PC-9 (cell line): ENCODE results near the gene DUSP21. TPM values are rescaled to one million over a fixed set of nuclear protein-coding genes. Genes with fewer than 3 reads are reported as not detected.

Experiments used
- BruUV-seq: library from RNA; stranded (reverse); fragments of 400-500 nt; replicated peaks from 2 replicates; lab custom pipeline; 2021; lab: Mats Ljungman, UMichigan
- CTCF ChIA-PET: fragments of 300-600 bp; sonication (Branson Sonifier 250); formaldehyde crosslinking; loops from one replicate; lab custom pipeline; 2022; ENCODE audit warnings: antibody characterized with exemption; lab: Charles Lee
- POLR2A ChIA-PET: fragments of 300-600 bp; sonication (Branson Sonifier 250); formaldehyde crosslinking; loops from one replicate; lab custom pipeline; 2022; ENCODE audit warnings: antibody characterized with exemption; ENCODE audit not compliant: unreplicated experiment; lab: Charles Lee
- DNase-seq, 2 experiments: peaks; one replicate each; pipeline versions ENCODE4 v3.0.0 to v3.0.0-alpha.2; 2015 to 2022; ENCODE audit warnings: mixed read lengths in 1 of 2
- H2AFZ ChIP-seq: fragments of 200-600 bp; sonication (generic); 2 replicates; pipeline ENCODE4 v1.8.1; 2017; ENCODE audit warnings: antibody characterized with exemption
- H3F3A ChIP-seq: fragments of 200-600 bp; sonication (generic); 2 replicates; pipeline ENCODE4 v1.8.1; 2017; ENCODE audit warnings: antibody characterized with exemption, mild to moderate bottlenecking, low read depth; ENCODE audit not compliant: insufficient read depth
- H3K27ac ChIP-seq: fragments of 200-600 bp; sonication (generic); 2 replicates; pipeline ENCODE4 v1.6.1; 2016; ENCODE audit warnings: mixed run types
- H3K27me3 ChIP-seq: fragments of 200-600 bp; sonication (generic); 2 replicates; pipeline ENCODE4 v1.6.1; 2016; ENCODE audit warnings: low read depth, mixed run types; ENCODE audit not compliant: insufficient read depth
- H3K36me3 ChIP-seq: fragments of 200-600 bp; sonication (generic); 2 replicates; pipeline ENCODE4 v1.6.1; 2016; ENCODE audit warnings: low read depth, mixed run types
- H3K4me1 ChIP-seq: fragments of 200-600 bp; sonication (generic); replicated peaks from 2 replicates; pipeline ENCODE4 v1.6.1; 2016; ENCODE audit warnings: mixed run types; ENCODE audit not compliant: insufficient read depth
- H3K4me2 ChIP-seq: fragments of 200-600 bp; sonication (generic); 2 replicates; pipeline ENCODE4 v1.6.1; 2017; ENCODE audit warnings: mixed run types
- H3K4me3 ChIP-seq: fragments of 200-600 bp; sonication (generic); 2 replicates; pipeline ENCODE4 v1.6.1; 2016; ENCODE audit warnings: mixed run types
- H3K79me2 ChIP-seq: fragments of 200-600 bp; sonication (generic); 2 replicates; pipeline ENCODE4 v1.6.1; 2017; ENCODE audit warnings: low read depth, mixed run types
- H3K9me2 ChIP-seq: fragments of 200-600 bp; sonication (generic); 2 replicates; pipeline ENCODE4 v1.8.1; 2017; ENCODE audit warnings: mild to moderate bottlenecking; ENCODE audit not compliant: insufficient read depth
- H3K9me3 ChIP-seq: fragments of 200-600 bp; sonication (generic); 2 replicates; pipeline ENCODE4 v1.8.1; 2016; ENCODE audit warnings: low read depth; ENCODE audit not compliant: insufficient read depth
- H4K20me1 ChIP-seq: fragments of 200-600 bp; sonication (generic); 2 replicates; pipeline ENCODE4 v1.8.1; 2017; ENCODE audit not compliant: insufficient read depth
- CTCF ChIP-seq: fragments of 200-600 bp; sonication (generic); conservative IDR thresholded peaks from 2 replicates; pipeline ENCODE4 v1.6.1; 2017; ENCODE audit warnings: mixed run types, antibody characterized with exemption, mild to moderate bottlenecking, moderate library complexity
- EZH2 ChIP-seq: fragments of 200-600 bp; sonication (generic); IDR thresholded peaks from 2 replicates; pipeline ENCODE4 v1.8.0; 2017; ENCODE audit warnings: antibody characterized with exemption, low read depth
- intact Hi-C: fragments of 100-400 bp; cut with micrococcal nuclease; formaldehyde crosslinking; loops from one replicate; pipeline ENCODE4 v1.10.0; 2022; ENCODE audit not compliant: unreplicated experiment
- total RNA-seq: library from RNA; stranded (reverse); gene quantifications from 2 replicates; pipeline ENCODE4 v1.2.3, GENCODE V29; 2021

Gene DUSP21
- total RNA-seq, 1 experiment from 2014 or later: not detected

GRCh38 chrX:44882635-44883034 lies 38.8 kb downstream of the DUSP21 start:
- Histone ChIP-seq H3K27ac (no peak overlapping the region), H3F3A (no peaks in the 10 kb centered on the region), H3K9me2 (no peaks in the 10 kb centered on the region), H3K4me3 (no peak overlapping the region), H2AFZ (no peak overlapping the region), H3K27me3 (no peaks in the 10 kb centered on the region), H3K4me2 (no peak overlapping the region), H3K4me1 (no peaks in the 10 kb centered on the region), H3K36me3 (no peaks in the 10 kb centered on the region), H3K9me3 (no peaks in the 10 kb centered on the region), H3K79me2 (peaks cover 77% of the 10 kb centered on the region), H4K20me1 (no peaks in the 10 kb centered on the region)
- POLR2A ChIA-PET: interaction anchor here (0.7 kb wide), 1 partner anchor 33 kb away, joined by 3 read pairs; no protein-coding TSS in a partner anchor
- no TSS peak for BruUV-seq
- no peak for TF ChIP-seq CTCF
- TF ChIP-seq EZH2: no peak
- CTCF ChIA-PET: no interaction called here
- DNase-seq: no peak
- intact Hi-C loops: no loop called here

DNA sequence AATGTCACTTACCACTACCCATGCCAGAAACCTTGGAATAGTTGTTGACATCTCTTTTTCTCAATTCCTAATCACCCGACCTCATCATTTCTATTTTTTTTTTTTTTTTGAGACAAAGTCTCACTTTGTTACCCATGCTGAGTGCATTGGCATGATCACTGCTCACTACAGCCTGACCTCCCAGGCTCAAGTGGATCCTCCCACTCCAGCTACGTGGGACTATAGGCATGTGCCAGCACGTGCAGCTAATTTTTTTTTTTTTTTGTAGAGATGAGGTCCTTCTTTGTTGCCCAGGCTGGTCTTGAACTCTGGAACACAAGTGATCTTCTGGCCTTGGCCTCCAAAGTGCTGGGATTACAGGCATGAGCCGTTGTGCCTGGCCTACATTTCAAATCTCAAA lies 41.1 kb downstream of the DUSP21 start:
- DNase-seq: no peak
- ChIA-PET POLR2A (no interaction called here), CTCF (no interaction called here)
- Histone ChIP-seq H3K27ac (no peak overlapping the region), H3K4me1 (no peaks in the 10 kb centered on the region), H3K36me3 (no peaks in the 10 kb centered on the region), H3K79me2 (peaks cover 61% of the 10 kb centered on the region), H4K20me1 (no peaks in the 10 kb centered on the region), H3K9me2 (no peaks in the 10 kb centered on the region), H3K9me3 (no peaks in the 10 kb centered on the region), H3F3A (no peaks in the 10 kb centered on the region), H3K4me2 (no peak overlapping the region), H3K4me3 (no peak overlapping the region), H2AFZ (no peak overlapping the region), H3K27me3 (no peaks in the 10 kb centered on the region)
- intact Hi-C loops: no loop called here
- TF ChIP-seq EZH2 (no peak), CTCF (no peak)
- BruUV-seq: no TSS peak

- BruUV-seq: no TSS peak
Observed at GRCh38 chrX:44889824-44890223, 46.0 kb downstream of the DUSP21 start.

More at GRCh38 chrX:44889824-44890223, 46.0 kb downstream of the DUSP21 start:
- no peaks in the 10 kb centered on the region for H3F3A ChIP-seq
- no peak overlapping the region for H2AFZ ChIP-seq
- no peak for TF ChIP-seq EZH2
- no peak for TF ChIP-seq CTCF
- H3K4me1 ChIP-seq: no peaks in the 10 kb centered on the region
- CTCF ChIA-PET: no interaction called here
- no peaks in the 10 kb centered on the region for H3K9me2 ChIP-seq
- intact Hi-C loops: no loop called here
- H3K9me3 ChIP-seq: no peaks in the 10 kb centered on the region
- no peak overlapping the region for H3K27ac ChIP-seq
- DNase-seq: no peak
- H3K79me2 ChIP-seq: peaks cover 46% of the 10 kb centered on the region
- no peaks in the 10 kb centered on the region for H3K36me3 ChIP-seq
- H3K27me3 ChIP-seq: no peaks in the 10 kb centered on the region
- no peak overlapping the region for H3K4me3 ChIP-seq
- POLR2A ChIA-PET: no interaction called here
- no peaks in the 10 kb centered on the region for H4K20me1 ChIP-seq
- no peak overlapping the region for H3K4me2 ChIP-seq
